ENCODE measurements around the gene PSMD13.

The PSMD13 gene

GRCh38 chr11:282171-282570 is 45.4 kb downstream of the PSMD13 start:
- Histone ChIP-seq H3K9me2 (replicated peaks; ENCODE audit: control insufficient read depth, low read length) (no peaks in the 10 kb centered on the region), H3K4me3 (ENCODE audit: low read length) (no peak overlapping the region), H3K27ac (ENCODE audit: low read depth, low read length) (no peak overlapping the region), H4K20me1 (ENCODE audit: control insufficient read depth, insufficient read depth, low read depth, low read length) (no peaks in the 10 kb centered on the region), H3K4me1 (ENCODE audit: control insufficient read depth, low read length) (peaks cover 10% of the 10 kb centered on the region), H3K79me2 (ENCODE audit: control insufficient read depth, low read length) (no peaks in the 10 kb centered on the region), H3F3A (ENCODE audit: control insufficient read depth, insufficient read depth) (no peaks in the 10 kb centered on the region), H3K4me2 (ENCODE audit: low read length) (no peak overlapping the region), H3K9me3 (ENCODE audit: control insufficient read depth, insufficient read depth, low read length) (no peaks in the 10 kb centered on the region), H3K36me3 (ENCODE audit: control insufficient read depth, low read length) (no peaks in the 10 kb centered on the region), H3K27me3 (ENCODE audit: control insufficient read depth, low read length) (peaks cover 5% of the 10 kb centered on the region)
- TF ChIP-seq EZH2phosphoT487 (IDR thresholded peaks at IDR 0.05; ENCODE audit: borderline replicate concordance, low read length) (no peak), CTCF (IDR thresholded peaks at IDR 0.05; ENCODE audit: low read depth, low read length, poor library complexity, severe bottlenecking) (no peak)

GRCh38 chr11:282630-283360 is 46.0 kb downstream of the PSMD13 start:
- TF ChIP-seq EZH2phosphoT487 (IDR thresholded peaks at IDR 0.05; ENCODE audit: borderline replicate concordance, low read length) = no peak
- no peak for TF ChIP-seq CTCF (IDR thresholded peaks at IDR 0.05; ENCODE audit: low read depth, low read length, poor library complexity, severe bottlenecking)
- Histone ChIP-seq H3K4me3 (ENCODE audit: low read length) (no peak overlapping the region), H3K4me2 (ENCODE audit: low read length) (no peak overlapping the region), H4K20me1 (ENCODE audit: control insufficient read depth, insufficient read depth, low read depth, low read length) (no peaks in the 10 kb centered on the region), H3K27me3 (ENCODE audit: control insufficient read depth, low read length) (peaks cover 11% of the 10 kb centered on the region), H3K27ac (ENCODE audit: low read depth, low read length) (no peak overlapping the region), H3K9me2 (replicated peaks; ENCODE audit: control insufficient read depth, low read length) (no peaks in the 10 kb centered on the region), H3K79me2 (ENCODE audit: control insufficient read depth, low read length) (no peaks in the 10 kb centered on the region), H3F3A (ENCODE audit: control insufficient read depth, insufficient read depth) (no peaks in the 10 kb centered on the region), H3K36me3 (ENCODE audit: control insufficient read depth, low read length) (no peaks in the 10 kb centered on the region), H3K9me3 (ENCODE audit: control insufficient read depth, insufficient read depth, low read length) (no peaks in the 10 kb centered on the region), H3K4me1 (ENCODE audit: control insufficient read depth, low read length) (peaks cover 16% of the 10 kb centered on the region)

GRCh38 chr11:283405-284104 is 46.8 kb downstream of the PSMD13 start:
- Histone ChIP-seq H3K4me1 (ENCODE audit: control insufficient read depth, low read length) (peaks cover 24% of the 10 kb centered on the region), H3K9me3 (ENCODE audit: control insufficient read depth, insufficient read depth, low read length) (no peaks in the 10 kb centered on the region), H3K9me2 (replicated peaks; ENCODE audit: control insufficient read depth, low read length) (no peaks in the 10 kb centered on the region), H3K27me3 (ENCODE audit: control insufficient read depth, low read length) (peaks cover 18% of the 10 kb centered on the region), H3K4me2 (ENCODE audit: low read length) (no peak overlapping the region), H3K4me3 (ENCODE audit: low read length) (no peak overlapping the region), H3K27ac (ENCODE audit: low read depth, low read length) (no peak overlapping the region), H3K79me2 (ENCODE audit: control insufficient read depth, low read length) (no peaks in the 10 kb centered on the region), H3K36me3 (ENCODE audit: control insufficient read depth, low read length) (no peaks in the 10 kb centered on the region), H4K20me1 (ENCODE audit: control insufficient read depth, insufficient read depth, low read depth, low read length) (no peaks in the 10 kb centered on the region), H3F3A (ENCODE audit: control insufficient read depth, insufficient read depth) (no peaks in the 10 kb centered on the region)
- TF ChIP-seq CTCF (IDR thresholded peaks at IDR 0.05; ENCODE audit: low read depth, low read length, poor library complexity, severe bottlenecking) (no peak), EZH2phosphoT487 (IDR thresholded peaks at IDR 0.05; ENCODE audit: borderline replicate concordance, low read length) (no peak)
